Glomerular visceral epithelial cell (primary cell): Measurements from ENCODE around the gene PIP4K2B.
"Not testable (repeated sequence)": the region's sequence is repeated elsewhere in the genome, so short reads cannot be mapped to it uniquely, and the experiment has no call there.

Experiments used
- DNase-seq: peaks from one replicate; pipeline ENCODE4 v3.0.0-alpha.2; 2016; ENCODE audit errors: extremely low spot score

PIP4K2B gene

GRCh38 chr17:38799501-38800236, at the start of gene PIP4K2B:
Gene PIP4K2B (minus strand): TSS chr17:38799556. CDS start chr17:38799424, 132 bp downstream.
- peak; percentile 98 for DNase-seq

GRCh38 chr17:38848557-38848891, 49.2 kb upstream of the PIP4K2B start:
- DNase-seq = no peak

- no peak for DNase-seq
These were observed 45.0 kb upstream of the PIP4K2B start for GRCh38 chr17:38844261-38844757.

- DNase-seq = no peak
These were observed 26.4 kb upstream of the PIP4K2B start for GRCh38 chr17:38825762-38826247.

- DNase-seq = peak; percentile 94
These were observed 25.8 kb upstream of the PIP4K2B start, which contains the start of gene CWC25 for GRCh38 chr17:38824899-38825761. Gene CWC25 (minus strand): TSS chr17:38825321. CDS start chr17:38825183, 138 bp downstream.

GRCh38 chr17:38815576-38816193, 16.3 kb upstream of the PIP4K2B start:
- DNase-seq = peak; percentile 84

- no peak for DNase-seq
These were observed 10.5 kb upstream of the PIP4K2B start for GRCh38 chr17:38809828-38810227.

GRCh38 chr17:38800237-38800760, 943 bp upstream of the PIP4K2B start:
- DNase-seq = no peak

- peak; percentile 50 for DNase-seq
These were observed 499 bp downstream of the PIP4K2B start for GRCh38 chr17:38798614-38799500.

- no peak for DNase-seq
These were observed 1.5 kb downstream of the PIP4K2B start for GRCh38 chr17:38797828-38798227.

GRCh38 chr17:38797158-38797490, 2.2 kb downstream of the PIP4K2B start:
- DNase-seq = no peak

- DNase-seq = no peak
These were observed 2.8 kb downstream of the PIP4K2B start for GRCh38 chr17:38796451-38797157.

GRCh38 chr17:38794221-38794620, 5.1 kb downstream of the PIP4K2B start:
- DNase-seq = no peak

- no peak for DNase-seq
These were observed 8.2 kb downstream of the PIP4K2B start for GRCh38 chr17:38791162-38791561.

- DNase-seq = not testable (repeated sequence)
These were observed 9.1 kb downstream of the PIP4K2B start for GRCh38 chr17:38790148-38790707.

GRCh38 chr17:38789185-38789584, 10.2 kb downstream of the PIP4K2B start:
- DNase-seq = no peak

GRCh38 chr17:38787999-38788398, 11.4 kb downstream of the PIP4K2B start:
- not testable (repeated sequence) for DNase-seq

GRCh38 chr17:38786372-38786771, 13.0 kb downstream of the PIP4K2B start:
- no peak for DNase-seq

GRCh38 chr17:38783227-38783626, 16.1 kb downstream of the PIP4K2B start:
- no peak for DNase-seq
